Spinal cord (tissue), 10 donors: ENCODE data around the gene STRN. TPM values are rescaled to one million over a fixed set of nuclear protein-coding genes. Genes with fewer than 3 reads are reported as not detected.
"Not testable (repeated sequence)": the region's sequence is repeated elsewhere in the genome, so short reads cannot be mapped to it uniquely, and the experiment has no call there.

Experiments used
- DNase-seq, 6 donors: peaks; one replicate each; pipeline versions ENCODE4 v3.0.0 to v3.0.0-alpha.2; 2013 to 2015; ENCODE audit warnings: low spot score in 6 of 6, low read depth in 4 of 6
- H3K27ac ChIP-seq: one replicate; pipeline ENCODE4 v1.5.1; 2013; ENCODE audit warnings: low read depth, low read length, control low read depth
- H3K27me3 ChIP-seq: one replicate; pipeline ENCODE4 v1.6.1; 2013; ENCODE audit warnings: low read length; ENCODE audit not compliant: control insufficient read depth, insufficient read depth
- H3K36me3 ChIP-seq: one replicate; pipeline ENCODE4 v1.6.1; 2013; ENCODE audit warnings: low read length; ENCODE audit not compliant: control insufficient read depth, insufficient read depth
- H3K4me1 ChIP-seq: one replicate; pipeline ENCODE4 v1.6.1; 2013; ENCODE audit warnings: low read length; ENCODE audit not compliant: control insufficient read depth, insufficient read depth
- H3K4me3 ChIP-seq: one replicate; pipeline ENCODE4 v1.5.1; 2013; ENCODE audit warnings: low read depth, low read length, control low read depth
- H3K9me3 ChIP-seq: one replicate; pipeline ENCODE4 v1.6.1; 2013; ENCODE audit warnings: low read length; ENCODE audit not compliant: control insufficient read depth, insufficient read depth
- WGBS: methylation state at CpG from one replicate; pipeline ENCODE4 v1.1.5; 2013; ENCODE audit warnings: missing lambda C conversion rate; ENCODE audit not compliant: insufficient coverage; 5-methylcytosine and 5-hydroxymethylcytosine counted together
- long read RNA-seq, 4 donors: transcript quantifications; one replicate each; lab custom pipeline, GENCODE V29; 2026
- polyA plus RNA-seq, 2 donors: library from polyadenylated mRNA; unstranded; fragments of 120-200 nt; gene quantifications; one replicate each; pipeline ENCODE4 v1.2.1, GENCODE V29; 2013; ENCODE audit not compliant: insufficient read length in 2 of 2
- total RNA-seq, 2 donors: library from RNA; depleted of rRNA in 1 of 2; stranded (reverse); fragments of 120-200 nt in 1 of 2; fragments of >200 nt in 1 of 2; gene quantifications; one replicate each; pipeline versions ENCODE4 v1.2.3 to v1.2.4, GENCODE V29; 2013 to 2014
- donor health status: healthy.

STRN gene
- 100 to 1,000 TPM in 1 of 2 donors, 10 to 100 TPM in 1; 48.7 to 107 TPM for total RNA-seq
- polyA plus RNA-seq = 10 to 100 TPM; 40.2 to 77.0 TPM
- long read RNA-seq, donor 1, full-length matches to known transcripts = 1 of 8 reads
- long read RNA-seq, donor 1, partial matches to known transcripts = 7 of 8 reads
- long read RNA-seq, donor 1, other reads (novel, unspliced or antisense) = 0 of 8 reads
- long read RNA-seq, donor 2 = 0 reads
- long read RNA-seq, donor 3 = 0 reads
- long read RNA-seq, donor 4 = 0 reads

DNA sequence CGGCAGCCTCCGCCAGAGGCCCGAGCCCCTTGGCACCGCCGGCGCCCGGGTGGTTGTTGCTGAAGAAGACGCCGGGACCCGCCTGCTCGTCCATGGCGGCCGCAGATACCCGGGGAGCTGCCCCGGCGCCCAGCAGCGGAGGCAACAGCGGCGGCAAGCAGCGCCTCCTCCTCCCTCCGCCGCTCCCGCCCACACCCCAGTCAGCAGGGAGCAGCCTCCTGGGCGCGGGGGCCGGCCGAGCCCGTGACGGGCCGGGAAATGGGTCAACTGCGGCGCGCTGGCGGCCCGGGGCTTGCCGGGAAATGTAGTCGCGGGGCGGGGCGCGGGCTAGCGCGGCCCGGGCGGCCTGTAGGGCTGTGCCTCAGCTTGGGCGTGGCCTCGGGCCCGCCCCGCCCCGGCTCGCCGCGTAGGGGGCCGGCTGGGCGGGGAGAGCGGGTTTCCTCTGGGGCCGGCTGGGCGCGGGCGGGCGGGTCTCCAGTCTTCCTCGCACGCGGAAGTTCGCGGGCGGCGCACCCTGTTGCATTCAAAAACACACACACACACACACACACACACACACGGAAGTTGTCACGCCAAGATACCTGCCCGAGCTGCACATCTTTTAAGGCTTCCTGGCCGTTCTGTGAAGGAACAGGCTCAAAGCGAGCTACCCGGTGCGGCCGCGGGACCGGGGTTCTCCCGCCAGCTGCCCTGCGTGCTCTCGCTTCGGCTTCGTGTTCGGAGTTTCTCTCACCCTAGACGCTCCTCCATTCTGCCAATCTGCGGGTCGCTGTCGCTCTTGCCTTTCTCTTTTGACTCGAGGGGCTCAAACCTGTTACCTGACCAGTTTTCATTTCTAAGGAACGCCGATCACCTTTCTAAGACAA lies at the start of gene STRN:
STRN (minus strand) TSS at position 167 of the 866 bp plus-strand sequence; CDS start at position 94, 73 bp downstream.
- H3K4me1 ChIP-seq = peaks cover 3% of the 10 kb centered on the region
- H3K27ac ChIP-seq = peak within 1 kb of the TSS; percentile 75
- DNase-seq = peak; percentile 75 to 99 (median 88)
- H3K36me3 ChIP-seq = peaks cover 2% of the 10 kb centered on the region
- WGBS = under 1% methylated on average over 91 of the region's 91 CpGs
- no peaks in the 10 kb centered on the region for H3K27me3 ChIP-seq
- no peaks in the 10 kb centered on the region for H3K9me3 ChIP-seq
- peak within 1 kb of the TSS; percentile 90 for H3K4me3 ChIP-seq

DNA sequence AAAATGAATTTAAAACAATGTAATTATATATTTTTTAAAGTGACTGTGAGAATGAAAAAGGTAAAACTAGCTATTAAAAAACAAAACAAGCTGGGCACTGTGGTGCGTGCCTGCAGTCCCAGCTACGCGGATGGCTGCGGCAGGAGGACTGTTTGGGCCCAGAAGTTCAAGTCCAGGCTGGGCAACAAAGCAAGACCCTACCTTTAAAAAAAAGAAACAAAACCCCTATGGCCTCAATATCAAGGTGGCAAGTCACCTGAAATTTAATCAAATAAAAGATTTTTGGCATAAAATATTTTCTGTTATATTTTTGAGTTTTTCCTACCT lies 46.9 kb upstream of the STRN start:
- Histone ChIP-seq H3K36me3 (peaks cover 22% of the 10 kb centered on the region), H3K4me3 (no peak overlapping the region), H3K9me3 (no peaks in the 10 kb centered on the region), H3K4me1 (no peaks in the 10 kb centered on the region), H3K27ac (no peak overlapping the region), H3K27me3 (no peaks in the 10 kb centered on the region)
- no peak for DNase-seq
- no CpG with 5 or more reads among the region's 4 CpGs for WGBS

DNA sequence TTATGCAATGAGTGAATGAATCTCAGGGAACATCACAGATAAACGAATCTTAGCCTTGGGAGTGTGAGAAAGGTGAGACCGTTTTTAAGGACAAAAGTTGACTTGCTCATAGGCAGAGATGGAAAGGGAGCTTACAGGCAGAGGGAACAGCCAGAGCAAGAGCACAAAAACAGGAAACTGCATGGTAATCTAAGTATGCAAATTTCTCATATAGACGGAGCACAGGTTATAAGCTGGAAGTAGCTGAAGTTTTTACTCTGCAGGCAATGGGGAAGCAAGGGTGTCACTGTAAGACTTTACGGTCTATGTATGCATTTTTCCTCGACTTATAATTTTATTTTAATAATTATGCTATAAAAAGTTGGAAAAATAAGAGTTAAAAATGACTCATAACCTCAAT lies 44.8 kb upstream of the STRN start:
- Histone ChIP-seq H3K36me3 (peaks cover 17% of the 10 kb centered on the region), H3K4me3 (no peak overlapping the region), H3K4me1 (no peaks in the 10 kb centered on the region), H3K27me3 (no peaks in the 10 kb centered on the region), H3K9me3 (no peaks in the 10 kb centered on the region), H3K27ac (no peak overlapping the region)
- DNase-seq = no peak
- WGBS = 77% methylated on average over 2 of the region's 5 CpGs

- Histone ChIP-seq H3K36me3 (peaks cover 17% of the 10 kb centered on the region), H3K27me3 (no peaks in the 10 kb centered on the region), H3K4me1 (no peaks in the 10 kb centered on the region), H3K9me3 (no peaks in the 10 kb centered on the region), H3K27ac (no peak overlapping the region), H3K4me3 (no peak overlapping the region)
- DNase-seq = peak in 2 of 6 donors; percentile 28 to 29
- WGBS = 81% methylated on average over 7 of the region's 8 CpGs
Measured at GRCh38 chr2:37005118-37005868, 39.0 kb upstream of the STRN start.

DNA sequence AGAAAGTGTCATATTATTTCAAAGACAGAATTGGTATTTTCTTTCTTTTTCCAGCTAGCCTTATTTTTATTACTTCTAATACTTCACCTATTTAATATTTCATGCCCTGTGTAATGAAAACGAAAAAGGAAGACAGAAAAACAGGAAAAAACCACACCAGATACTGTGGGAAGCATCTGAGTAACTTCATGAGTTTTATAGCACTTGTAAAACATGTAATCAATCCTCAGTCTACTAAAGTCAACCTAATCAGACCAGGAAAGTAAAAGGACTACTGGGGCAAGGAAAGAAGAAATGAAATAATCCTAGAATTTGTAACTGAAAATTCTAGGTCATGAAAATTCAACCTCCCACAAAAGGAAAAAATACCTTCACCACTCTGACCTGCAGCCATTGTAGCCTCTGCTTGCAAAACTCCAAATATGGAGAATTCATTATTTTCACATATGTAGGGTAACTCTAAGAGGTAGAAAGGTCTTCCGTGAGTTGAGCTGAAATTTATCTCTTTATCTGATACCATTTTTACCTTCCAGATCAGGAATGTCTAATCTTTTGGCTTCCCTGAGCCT lies 34.7 kb upstream of the STRN start:
- H3K36me3 ChIP-seq = peaks cover 33% of the 10 kb centered on the region

DNA sequence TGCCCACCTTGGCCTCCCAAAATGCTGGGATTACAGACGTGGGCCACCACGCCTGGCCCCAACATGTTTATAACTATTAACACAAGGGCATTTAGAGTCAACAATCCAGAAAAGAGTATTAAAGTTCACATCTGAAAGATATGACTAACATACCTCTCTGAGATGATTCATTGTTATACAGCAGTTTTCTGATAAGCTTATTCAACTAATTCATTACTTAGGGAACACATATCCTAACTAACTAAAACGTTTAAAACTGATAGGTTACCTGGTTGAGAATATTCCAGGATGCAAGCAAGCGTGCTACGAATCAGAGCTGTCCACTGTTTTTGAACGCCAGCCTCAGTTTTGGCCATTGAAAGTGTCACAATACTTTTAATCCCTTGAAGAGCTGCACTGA lies 34.0 kb upstream of the STRN start:
- Histone ChIP-seq H3K4me1 (no peaks in the 10 kb centered on the region), H3K27ac (no peak overlapping the region), H3K36me3 (peaks cover 33% of the 10 kb centered on the region), H3K4me3 (no peak overlapping the region), H3K27me3 (no peaks in the 10 kb centered on the region), H3K9me3 (no peaks in the 10 kb centered on the region)
- no peak for DNase-seq
- 93% methylated on average over 3 of the region's 6 CpGs for WGBS

More for the DNA sequence above, 34.7 kb upstream of the STRN start:
- DNase-seq = peak in 1 of 6 donors; percentile 13
- WGBS = no CpG with 5 or more reads among the region's 2 CpGs
- Histone ChIP-seq H3K27ac (no peak overlapping the region), H3K9me3 (no peaks in the 10 kb centered on the region), H3K4me3 (no peak overlapping the region), H3K27me3 (no peaks in the 10 kb centered on the region), H3K4me1 (no peaks in the 10 kb centered on the region)

DNA sequence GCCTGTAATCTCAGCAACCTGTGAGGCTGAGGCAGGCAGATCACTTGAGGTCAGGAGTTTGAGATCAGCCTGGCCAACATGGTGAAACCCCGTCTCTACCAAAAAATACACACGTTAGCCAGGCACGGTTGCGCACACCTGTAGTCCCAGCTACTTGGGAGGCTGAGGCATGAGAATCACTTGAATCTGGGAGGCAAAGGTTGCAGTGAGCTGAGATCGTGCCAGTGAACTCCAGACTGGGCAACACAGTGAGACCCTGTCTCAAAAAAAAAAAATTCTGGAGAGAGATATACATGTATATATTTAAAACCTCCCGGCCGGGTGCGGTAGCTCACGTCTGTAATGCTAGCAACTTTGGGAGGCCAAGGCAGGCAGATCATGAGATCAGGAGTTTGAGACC lies 33.1 kb upstream of the STRN start:
- H3K27me3 ChIP-seq, H3K4me1 ChIP-seq, H3K9me3 ChIP-seq, DNase-seq, H3K27ac ChIP-seq, H3K4me3 ChIP-seq: not testable (repeated sequence)
- peaks cover 33% of the 10 kb centered on the region for H3K36me3 ChIP-seq
- 98% methylated on average over 9 of the region's 9 CpGs for WGBS

DNA sequence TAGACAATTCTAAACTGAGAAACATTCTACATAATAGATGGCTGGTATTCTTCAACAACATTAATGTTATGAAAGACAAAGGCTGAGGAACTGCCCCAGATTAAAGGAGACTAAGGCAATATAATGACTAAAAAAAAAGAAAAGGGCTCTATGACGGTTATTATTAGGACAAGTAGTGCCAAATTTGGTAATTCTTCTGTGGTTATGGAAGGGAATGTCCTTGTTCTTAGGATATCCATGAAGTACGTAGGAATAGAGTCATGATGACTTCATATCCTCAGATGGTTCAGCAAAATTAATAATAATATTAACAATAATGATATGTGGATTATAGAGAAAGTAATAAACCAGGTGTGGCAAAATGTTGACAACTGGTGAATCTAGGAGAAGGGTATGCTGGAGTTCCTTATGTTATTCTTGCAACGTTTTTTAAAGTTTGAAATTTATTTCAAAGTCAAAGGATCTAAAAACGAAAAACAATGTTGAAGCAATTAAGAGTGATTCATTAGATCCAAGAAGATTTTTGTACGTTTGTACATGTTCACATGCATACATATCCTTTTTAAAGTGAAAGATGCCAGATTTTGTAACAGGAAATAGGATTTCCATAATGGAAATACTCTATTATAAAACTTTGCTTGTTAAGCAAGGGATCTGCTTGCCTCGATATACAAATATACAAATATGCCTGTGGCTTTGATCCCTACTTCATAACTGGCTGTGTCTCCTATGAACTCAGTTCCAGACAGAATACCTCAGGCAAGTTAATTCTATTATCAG lies 27.7 kb upstream of the STRN start:
- Histone ChIP-seq H3K36me3 (peaks cover 16% of the 10 kb centered on the region), H3K9me3 (no peaks in the 10 kb centered on the region), H3K4me3 (no peak overlapping the region), H3K27ac (no peak overlapping the region), H3K27me3 (no peaks in the 10 kb centered on the region), H3K4me1 (no peaks in the 10 kb centered on the region)
- DNase-seq = no peak
- 100% methylated on average over 2 of the region's 6 CpGs for WGBS

GRCh38 chr2:36988008-36988407 lies 21.7 kb upstream of the STRN start:
- no peaks in the 10 kb centered on the region for H3K4me1 ChIP-seq
- WGBS = no CpG with 5 or more reads among the region's 6 CpGs
- no peaks in the 10 kb centered on the region for H3K9me3 ChIP-seq
- no peak for DNase-seq
- no peaks in the 10 kb centered on the region for H3K27me3 ChIP-seq
- H3K4me3 ChIP-seq = no peak overlapping the region
- peaks cover 21% of the 10 kb centered on the region for H3K36me3 ChIP-seq
- no peak overlapping the region for H3K27ac ChIP-seq
